Measurements from ENCODE around the gene SRP68. TPM values are rescaled to one million over a fixed set of nuclear protein-coding genes. Genes with fewer than 3 reads are reported as not detected.

Gene SRP68
- total and polyA plus RNA-seq, 4 donors, result 17.7 to 36.7 (median 28.7) TPM

DNA sequence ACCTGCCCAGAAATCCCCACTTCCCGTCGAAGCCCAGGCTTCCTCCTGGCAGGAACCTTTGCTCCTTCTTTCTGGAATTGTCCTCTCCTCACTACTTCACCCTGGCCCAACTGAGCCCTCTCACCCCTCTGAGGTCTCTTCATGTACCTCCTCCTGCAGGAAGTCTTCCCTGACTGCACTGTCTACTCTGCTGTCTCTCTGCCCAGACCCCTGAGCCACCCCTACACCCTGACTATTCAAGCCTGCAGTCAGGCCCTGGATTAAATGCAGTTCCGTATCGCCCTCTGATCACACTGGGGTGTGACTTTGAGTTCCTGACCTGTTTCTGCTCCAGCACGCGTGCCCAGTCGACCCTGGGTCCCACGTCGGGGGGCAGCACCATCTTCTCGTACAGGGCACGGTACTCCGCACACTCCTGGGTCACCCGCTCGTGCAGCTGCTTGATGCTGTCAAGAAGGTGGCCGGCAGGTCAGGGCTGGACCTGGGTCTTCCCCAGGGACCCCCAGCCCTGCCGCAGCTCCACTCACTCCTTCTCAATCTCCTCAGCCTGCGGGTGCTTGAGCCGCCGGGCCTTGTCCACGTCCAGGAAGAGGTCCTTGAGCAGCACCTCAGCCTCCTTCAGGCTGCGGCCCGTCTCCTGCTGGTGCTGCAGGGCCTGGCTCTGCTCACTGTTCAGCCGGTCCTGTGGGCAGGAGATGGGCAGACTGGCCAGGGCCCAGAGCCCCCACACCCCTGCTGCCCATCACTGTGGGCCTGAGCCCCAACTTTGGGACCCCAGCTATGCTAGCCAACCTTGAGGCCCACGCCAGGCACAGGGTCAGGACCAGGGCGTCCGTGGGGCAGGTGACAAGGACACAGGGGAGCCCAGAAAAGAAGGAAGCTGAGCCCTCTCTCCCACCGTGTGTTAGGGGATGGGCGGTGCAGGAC lies 49.1 kb downstream of the SRP68 start:
- Histone ChIP-seq H3K27ac (ENCODE audit: low read depth in 1 of 2, low read length in 2 of 2) (no peak overlapping the region), H3K9ac (ENCODE audit: low read depth in 1 of 2, low read length in 2 of 2) (no peak overlapping the region), H3K4me1 (ENCODE audit: control insufficient read depth in 4 of 4, insufficient read depth in 4 of 4, low read length in 3 of 4) (no peaks in the 10 kb centered on the region), H3K27me3 (ENCODE audit: control insufficient read depth in 4 of 4, insufficient read depth in 4 of 4, low read length in 3 of 4) (no peaks in the 10 kb centered on the region), H3K4me3 (ENCODE audit: low read depth in 1 of 3, low read length in 3 of 3) (no peak overlapping the region), H3K36me3 (ENCODE audit: control insufficient read depth in 4 of 4, insufficient read depth in 3 of 4, low read depth in 1 of 4, low read length in 3 of 4) (no peaks in the 10 kb centered on the region), H3K9me3 (ENCODE audit: control insufficient read depth in 4 of 4, low read length in 3 of 4) (no peaks in the 10 kb centered on the region)
- DNase-seq (ENCODE audit: low spot score), result no peak
- TF ChIP-seq GABPA (IDR thresholded peaks at IDR 0.05 in 1 of 2, conservative IDR thresholded peaks at IDR 0.05 in 1 of 2), result no peak
- TF ChIP-seq FOXA1 (IDR thresholded peaks at IDR 0.05), result no peak
- TF ChIP-seq HNF4G (IDR thresholded peaks at IDR 0.05), result no peak
- TF ChIP-seq EGR1 (IDR thresholded peaks at IDR 0.05; ENCODE audit: low read depth in 2 of 2), result no peak
- no peak for TF ChIP-seq JUND (IDR thresholded peaks at IDR 0.05)
- TF ChIP-seq, protein P1, sequence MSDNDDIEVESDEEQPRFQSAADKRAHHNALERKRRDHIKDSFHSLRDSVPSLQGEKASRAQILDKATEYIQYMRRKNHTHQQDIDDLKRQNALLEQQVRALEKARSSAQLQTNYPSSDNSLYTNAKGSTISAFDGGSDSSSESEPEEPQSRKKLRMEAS (IDR thresholded peaks at IDR 0.05), result no peak
- TF ChIP-seq NR2F2 (IDR thresholded peaks at IDR 0.05), result no peak
- TF ChIP-seq SP1 (IDR thresholded peaks at IDR 0.05), result no peak
- no peak for TF ChIP-seq ATF3 (IDR thresholded peaks at IDR 0.05)
- no peak for TF ChIP-seq HNF4A (conservative IDR thresholded peaks at IDR 0.05)
- TF ChIP-seq FOXA2 (IDR thresholded peaks at IDR 0.05), result no peak
- no peak for TF ChIP-seq ZBTB33 (IDR thresholded peaks at IDR 0.05)
- no peak for TF ChIP-seq REST (IDR thresholded peaks at IDR 0.05)
- TF ChIP-seq, protein P2, sequence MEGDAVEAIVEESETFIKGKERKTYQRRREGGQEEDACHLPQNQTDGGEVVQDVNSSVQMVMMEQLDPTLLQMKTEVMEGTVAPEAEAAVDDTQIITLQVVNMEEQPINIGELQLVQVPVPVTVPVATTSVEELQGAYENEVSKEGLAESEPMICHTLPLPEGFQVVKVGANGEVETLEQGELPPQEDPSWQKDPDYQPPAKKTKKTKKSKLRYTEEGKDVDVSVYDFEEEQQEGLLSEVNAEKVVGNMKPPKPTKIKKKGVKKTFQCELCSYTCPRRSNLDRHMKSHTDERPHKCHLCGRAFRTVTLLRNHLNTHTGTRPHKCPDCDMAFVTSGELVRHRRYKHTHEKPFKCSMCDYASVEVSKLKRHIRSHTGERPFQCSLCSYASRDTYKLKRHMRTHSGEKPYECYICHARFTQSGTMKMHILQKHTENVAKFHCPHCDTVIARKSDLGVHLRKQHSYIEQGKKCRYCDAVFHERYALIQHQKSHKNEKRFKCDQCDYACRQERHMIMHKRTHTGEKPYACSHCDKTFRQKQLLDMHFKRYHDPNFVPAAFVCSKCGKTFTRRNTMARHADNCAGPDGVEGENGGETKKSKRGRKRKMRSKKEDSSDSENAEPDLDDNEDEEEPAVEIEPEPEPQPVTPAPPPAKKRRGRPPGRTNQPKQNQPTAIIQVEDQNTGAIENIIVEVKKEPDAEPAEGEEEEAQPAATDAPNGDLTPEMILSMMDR (IDR thresholded peaks at IDR 0.05; ENCODE audit: low read depth, low read length, missing input control), result no peak
- no peak for TF ChIP-seq YY1 (IDR thresholded peaks at IDR 0.05)
- no peak for TF ChIP-seq RXRA (IDR thresholded peaks at IDR 0.05)
- TF ChIP-seq RAD21 (IDR thresholded peaks at IDR 0.05), result no peak
- no peak for TF ChIP-seq TAF1 (conservative IDR thresholded peaks at IDR 0.05)
- WGBS, result 90% methylated on average over 28 of the region's 28 CpGs
